ENCODE measurements around the gene SMYD3. TPM values are rescaled to one million over a fixed set of nuclear protein-coding genes. Genes with fewer than 3 reads are reported as not detected.
A peak's percentile ranks its signal among the peaks of the same experiment; 100 is the strongest.

Gene SMYD3
- total and polyA plus RNA-seq, 9 of the 15 experiments (the other 6 are each of a cell fraction or from before 2014, with no cell fraction given) = 128 to 440 (median 197) TPM

- TF ChIP-seq SMARCE1 (IDR thresholded peaks at IDR 0.05) (no peak), GABPB2 (CRISPR knock-in tag; conservative IDR thresholded peaks at IDR 0.05) (no peak), E2F6 (IDR thresholded peaks at IDR 0.05; ENCODE audit: borderline replicate concordance in 1 of 2, extremely low read depth in 1 of 2, insufficient read depth in 1 of 2, insufficient read length in 1 of 2, low read depth in 1 of 2, low read length in 1 of 2, poor library complexity in 1 of 2, severe bottlenecking in 1 of 2) (no peak), MCM7 (IDR thresholded peaks at IDR 0.05) (no peak), NEUROD1 (IDR thresholded peaks at IDR 0.05; ENCODE audit: borderline replicate concordance, low read depth, low read length, partially characterized antibody) (no peak), NCOR1 (IDR thresholded peaks at IDR 0.05) (peak; percentile 54), ARID1B (IDR thresholded peaks at IDR 0.05) (peak; percentile 54; the same call in 1 of the 2 replicates), ZNF165 (CRISPR knock-in tag; IDR thresholded peaks at IDR 0.05; ENCODE audit: borderline replicate concordance) (no peak), ZFX (CRISPR knock-in tag; IDR thresholded peaks at IDR 0.05) (no peak), MEIS2 (IDR thresholded peaks at IDR 0.05; ENCODE audit: partially characterized antibody) (peak; percentile 35), ZNF766 (CRISPR knock-in tag; conservative IDR thresholded peaks at IDR 0.05) (no peak), ATF2 (CRISPR knock-in tag; IDR thresholded peaks at IDR 0.05) (no peak), C11orf30 (IDR thresholded peaks at IDR 0.05; ENCODE audit: low read depth) (no peak), PURB (CRISPR knock-in tag; IDR thresholded peaks at IDR 0.05; ENCODE audit: low read depth) (no peak), SETDB1 (IDR thresholded peaks at IDR 0.05; ENCODE audit: low read length) (no peak), RBM34 (IDR thresholded peaks at IDR 0.05; ENCODE audit: borderline replicate concordance, insufficient read depth, low read length) (no peak), FOXK2 (conservative IDR thresholded peaks at IDR 0.05 in 1 of 2, IDR thresholded peaks at IDR 0.05 in 1 of 2; ENCODE audit: low read depth in 2 of 2) (no peak), RBM17 (IDR thresholded peaks at IDR 0.05; ENCODE audit: borderline replicate concordance, low read depth, low read length) (no peak), ZNF778 (CRISPR knock-in tag; IDR thresholded peaks at IDR 0.05) (no peak), ZNF282 (CRISPR knock-in tag; IDR thresholded peaks at IDR 0.05) (no peak), ATF3 (IDR thresholded peaks at IDR 0.05) (no peak), ATF3 (CRISPR knock-in tag; conservative IDR thresholded peaks at IDR 0.05) (no peak), BACH1 (tag; IDR thresholded peaks at IDR 0.05) (no peak)
- TF ChIP-seq, protein P1, sequence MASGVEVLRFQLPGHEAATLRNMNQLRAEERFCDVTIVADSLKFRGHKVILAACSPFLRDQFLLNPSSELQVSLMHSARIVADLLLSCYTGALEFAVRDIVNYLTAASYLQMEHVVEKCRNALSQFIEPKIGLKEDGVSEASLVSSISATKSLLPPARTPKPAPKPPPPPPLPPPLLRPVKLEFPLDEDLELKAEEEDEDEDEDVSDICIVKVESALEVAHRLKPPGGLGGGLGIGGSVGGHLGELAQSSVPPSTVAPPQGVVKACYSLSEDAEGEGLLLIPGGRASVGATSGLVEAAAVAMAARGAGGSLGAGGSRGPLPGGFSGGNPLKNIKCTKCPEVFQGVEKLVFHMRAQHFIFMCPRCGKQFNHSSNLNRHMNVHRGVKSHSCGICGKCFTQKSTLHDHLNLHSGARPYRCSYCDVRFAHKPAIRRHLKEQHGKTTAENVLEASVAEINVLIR (CRISPR knock-in tag; IDR thresholded peaks at IDR 0.05) = no peak
- TF ChIP-seq, protein P2, sequence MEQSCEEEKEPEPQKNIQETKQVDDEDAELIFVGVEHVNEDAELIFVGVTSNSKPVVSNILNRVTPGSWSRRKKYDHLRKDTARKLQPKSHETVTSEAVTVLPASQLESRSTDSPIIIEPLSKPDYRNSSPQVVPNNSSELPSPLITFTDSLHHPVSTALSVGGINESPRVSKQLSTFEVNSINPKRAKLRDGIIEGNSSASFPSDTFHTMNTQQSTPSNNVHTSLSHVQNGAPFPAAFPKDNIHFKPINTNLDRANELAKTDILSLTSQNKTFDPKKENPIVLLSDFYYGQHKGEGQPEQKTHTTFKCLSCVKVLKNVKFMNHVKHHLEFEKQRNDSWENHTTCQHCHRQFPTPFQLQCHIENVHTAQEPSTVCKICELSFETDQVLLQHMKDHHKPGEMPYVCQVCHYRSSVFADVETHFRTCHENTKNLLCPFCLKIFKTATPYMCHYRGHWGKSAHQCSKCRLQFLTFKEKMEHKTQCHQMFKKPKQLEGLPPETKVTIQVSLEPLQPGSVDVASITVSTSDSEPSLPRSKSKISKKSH (CRISPR knock-in tag; IDR thresholded peaks at IDR 0.05) = no peak
These were observed 169.0 kb downstream of the SMYD3 start (continued) for GRCh38 chr1:246338098-246338497.

All from K562 (cell line).